BE2C (cell line): Measurements from ENCODE around the gene CLEC18B.
"Not testable (repeated sequence)": the region's sequence is repeated elsewhere in the genome, so short reads cannot be mapped to it uniquely, and the experiment has no call there.

Experiments
- DNase-seq: peaks from one replicate; pipeline ENCODE4 v3.0.0-alpha.2; 2020
- H3K27me3 ChIP-seq: fragments of 250-450 bp; sonication (Bioruptor Pico); 2 replicates; pipeline ENCODE4 v1.5.1; 2020; ENCODE audit warnings: mild to moderate bottlenecking
- H3K36me3 ChIP-seq: fragments of 250-450 bp; sonication (Bioruptor Pico); 2 replicates; pipeline ENCODE4 v1.5.1; 2020; ENCODE audit warnings: mild to moderate bottlenecking
- H3K4me1 ChIP-seq: fragments of 250-450 bp; sonication (Bioruptor Pico); 2 replicates; pipeline ENCODE4 v1.5.1; 2020
- H3K4me3 ChIP-seq: 2 replicates; pipeline ENCODE4 v1.5.1; 2011; ENCODE audit warnings: low read depth, low read length
- H3K9me3 ChIP-seq: fragments of 250-450 bp; sonication (Bioruptor Pico); 2 replicates; pipeline ENCODE4 v1.5.1; 2020
- CTCF ChIP-seq: IDR thresholded peaks from 2 replicates; pipeline ENCODE4 v1.5.1; 2012; ENCODE audit warnings: mild to moderate bottlenecking, low read depth, low read length

CLEC18B gene

DNA sequence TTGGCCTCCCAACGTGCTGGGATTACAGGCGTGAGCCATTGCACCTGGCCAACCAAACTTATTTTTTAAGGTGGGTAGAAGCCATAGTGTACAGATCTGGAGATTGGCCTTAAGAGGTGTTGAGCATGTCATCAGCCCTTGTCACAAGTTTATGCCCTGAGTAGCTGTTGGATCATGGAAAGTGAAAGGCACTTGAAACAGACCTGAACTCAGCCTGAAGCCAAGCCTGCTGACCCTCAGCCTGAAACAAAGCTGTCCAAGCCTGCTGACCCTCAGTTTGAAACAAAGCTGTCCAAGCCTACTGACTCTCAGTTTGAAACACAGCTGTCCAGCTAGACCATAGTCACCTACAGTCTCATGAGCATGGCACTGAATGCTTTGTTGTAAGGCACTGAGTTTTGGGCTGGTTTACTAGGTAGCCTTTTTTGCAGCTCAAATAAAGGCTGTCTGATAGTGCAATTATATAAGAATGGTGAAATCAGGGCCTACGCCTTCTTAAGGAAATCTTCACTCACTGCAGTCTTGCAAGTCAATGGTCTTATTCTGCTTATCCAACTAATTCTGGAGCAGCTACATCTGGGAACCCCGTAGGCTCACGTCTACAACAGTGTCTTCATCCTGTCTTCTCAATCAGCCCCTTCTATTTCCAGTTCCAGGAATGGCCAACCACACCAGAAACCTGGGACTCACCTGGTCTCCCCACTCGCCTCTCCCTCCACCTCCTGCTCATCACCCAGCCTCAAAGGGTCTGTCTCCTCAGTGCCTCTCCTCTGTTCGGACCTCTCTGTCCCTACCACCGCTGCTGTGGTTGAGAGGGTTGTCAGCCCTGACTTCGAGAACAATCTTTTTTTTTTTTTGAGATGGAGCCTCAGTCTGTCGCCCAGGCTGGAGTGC is 48.1 kb downstream of the CLEC18B start:
- no peaks in the 10 kb centered on the region for H3K4me1 ChIP-seq
- H3K36me3 ChIP-seq, result no peaks in the 10 kb centered on the region
- no peaks in the 10 kb centered on the region for H3K9me3 ChIP-seq
- no peak for DNase-seq
- TF ChIP-seq CTCF, result no peak
- H3K4me3 ChIP-seq, result no peak overlapping the region
- no peaks in the 10 kb centered on the region for H3K27me3 ChIP-seq

GRCh38 chr16:74372369-74372768 is 48.9 kb downstream of the CLEC18B start:
- Histone ChIP-seq H3K4me3 (no peak overlapping the region), H3K27me3 (no peaks in the 10 kb centered on the region), H3K36me3 (no peaks in the 10 kb centered on the region), H3K4me1 (no peaks in the 10 kb centered on the region), H3K9me3 (no peaks in the 10 kb centered on the region)
- no peak for DNase-seq
- TF ChIP-seq CTCF, result no peak

DNA sequence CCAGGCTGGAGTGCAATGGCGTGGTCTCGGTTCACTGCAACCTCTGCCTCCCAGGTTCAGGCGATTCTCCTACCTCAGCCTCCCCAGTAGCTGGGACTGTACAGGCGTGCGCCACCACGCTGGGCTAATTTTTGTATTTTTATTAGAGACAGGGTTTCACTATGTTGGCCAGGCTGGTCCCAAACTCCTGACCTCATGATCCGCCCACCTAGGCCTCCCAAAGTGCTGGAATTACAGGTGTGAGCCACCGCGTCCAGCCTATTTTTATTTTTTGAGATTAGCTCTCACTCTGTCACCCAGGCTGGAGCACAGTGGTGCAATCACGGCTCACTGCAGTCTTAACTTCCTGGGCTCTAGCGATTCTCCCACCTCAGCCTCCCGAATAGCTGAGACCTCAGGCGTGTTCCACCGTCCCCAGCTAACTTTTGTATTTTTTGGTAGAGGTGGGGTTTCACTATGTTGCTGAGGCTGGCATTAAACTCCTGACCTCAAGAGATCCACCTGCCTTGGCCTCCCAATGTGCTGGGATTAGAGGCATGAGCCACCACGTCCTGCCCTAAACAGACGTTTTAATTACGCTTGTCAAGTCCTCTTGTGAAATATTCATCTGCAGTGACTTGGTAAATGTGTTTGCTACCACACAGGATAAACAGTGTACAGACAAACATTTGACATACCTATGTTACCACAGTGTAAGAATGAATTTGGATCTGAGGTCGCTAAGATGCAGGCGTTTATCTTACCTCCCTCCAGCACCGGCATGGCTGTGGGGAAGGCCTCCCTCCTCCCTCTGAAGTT is 50.7 kb downstream of the CLEC18B start:
- H3K27me3 ChIP-seq, H3K4me1 ChIP-seq, H3K4me3 ChIP-seq, H3K36me3 ChIP-seq, DNase-seq, H3K9me3 ChIP-seq: not testable (repeated sequence)

- H3K4me1 ChIP-seq, H3K9me3 ChIP-seq, H3K27me3 ChIP-seq: not testable (repeated sequence)
- Histone ChIP-seq H3K4me3 (peak overlapping the region; percentile 86), H3K36me3 (peaks cover 12% of the 10 kb centered on the region; the same call in 1 of the 2 replicates)
- DNase-seq, result peak; percentile 97
Observed at GRCh38 chr16:74368002-74368911, 53.0 kb downstream of the CLEC18B start.

DNA sequence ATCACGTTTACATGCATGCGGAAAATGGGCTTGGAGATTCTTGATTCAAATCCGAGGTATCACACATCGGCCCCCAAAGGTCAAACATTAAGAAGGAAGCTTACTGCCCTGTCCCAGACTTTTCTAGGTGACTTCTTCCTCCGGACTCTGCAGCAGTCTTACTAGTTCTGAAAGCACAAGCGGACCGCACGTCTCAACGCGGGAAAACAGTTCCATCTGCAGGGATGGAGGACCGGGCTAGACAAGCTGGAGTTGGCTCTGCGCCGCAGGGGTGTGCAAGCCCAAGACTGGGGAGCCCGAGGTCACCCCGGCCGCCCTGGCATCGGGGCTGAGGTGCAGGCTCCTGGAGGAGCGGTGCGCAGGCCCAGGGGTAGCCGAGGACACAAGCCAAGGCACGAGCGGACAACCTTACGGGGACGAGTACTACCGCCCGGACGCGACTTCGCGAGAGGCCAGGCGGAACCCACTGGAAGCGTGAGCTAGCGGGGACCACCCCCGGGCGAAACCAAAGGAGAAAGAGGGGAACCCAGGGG is 53.7 kb downstream of the CLEC18B start:
- not testable (repeated sequence) for H3K4me1 ChIP-seq, H3K9me3 ChIP-seq, H3K27me3 ChIP-seq
- peak; percentile 21 for DNase-seq
- Histone ChIP-seq H3K4me3 (peak overlapping the region; percentile 86), H3K36me3 (peaks cover 12% of the 10 kb centered on the region; the same call in 1 of the 2 replicates)

- H3K4me3 ChIP-seq, H3K4me1 ChIP-seq: not testable (repeated sequence)
- H3K36me3 ChIP-seq, result peaks cover 12% of the 10 kb centered on the region; the same call in 1 of the 2 replicates
Observed at GRCh38 chr16:74361646-74362610, 59.4 kb downstream of the CLEC18B start.

More at GRCh38 chr16:74361646-74362610, 59.4 kb downstream of the CLEC18B start:
- H3K9me3 ChIP-seq, H3K27me3 ChIP-seq, DNase-seq: not testable (repeated sequence)
